HCT116 (cell line): ENCODE measurements around the gene ADPRHL1.

ENCODE experiments used
- CEBPB ChIP-seq: IDR thresholded peaks from 2 replicates; pipeline ENCODE4 v1.6.1; 2012; ENCODE audit warnings: low read depth
- CTCF ChIP-seq, 3 experiments: fragments of 200-600 bp in 1 of 3; sonication (generic) in 1 of 3; IDR thresholded peaks in 2 of 3; conservative IDR thresholded peaks in 1 of 3; 2 replicates each; pipeline ENCODE4 v1.5.1; 2012 to 2017; ENCODE audit warnings: low read depth in 2 of 3, low read length in 2 of 3, antibody characterized with exemption in 1 of 3, borderline replicate concordance in 1 of 3, control low read depth in 1 of 3, mild to moderate bottlenecking in 1 of 3, mixed read lengths in 1 of 3, mixed run types in 1 of 3, moderate library complexity in 1 of 3; ENCODE audit not compliant: insufficient read depth in 1 of 3
- EGR1 ChIP-seq: IDR thresholded peaks from 2 replicates; pipeline ENCODE4 v1.6.1; 2012; ENCODE audit warnings: low read depth
- EZH2 ChIP-seq: fragments of 200-600 bp; sonication (generic); IDR thresholded peaks from 2 replicates; pipeline ENCODE4 v1.6.1; 2017; ENCODE audit warnings: antibody characterized with exemption, mixed run types
- EZH2phosphoT487 ChIP-seq: fragments of 200-600 bp; IDR thresholded peaks from 2 replicates; pipeline ENCODE4 v1.6.1; 2018; ENCODE audit warnings: antibody characterized with exemption, borderline replicate concordance
- MAX ChIP-seq: IDR thresholded peaks from 2 replicates; pipeline ENCODE4 v1.6.1; 2012
- POLR2A ChIP-seq: IDR thresholded peaks from 2 replicates; pipeline ENCODE4 v1.7.0; 2011; ENCODE audit warnings: borderline replicate concordance; ENCODE audit not compliant: insufficient read depth, insufficient read length; ENCODE audit errors: extremely low read depth
- POLR2AphosphoS5 ChIP-seq: IDR thresholded peaks from 2 replicates; pipeline ENCODE4 v1.6.1; 2011; ENCODE audit warnings: mild to moderate bottlenecking, low read depth, low read length, moderate library complexity
- REST ChIP-seq: IDR thresholded peaks from 2 replicates; pipeline ENCODE4 v1.6.1; 2012; ENCODE audit warnings: low read depth
- SRF ChIP-seq: IDR thresholded peaks from 2 replicates; pipeline ENCODE4 v1.6.1; 2012; ENCODE audit warnings: low read depth
- YY1 ChIP-seq: IDR thresholded peaks from 2 replicates; pipeline ENCODE4 v1.6.1; 2011; ENCODE audit warnings: low read length, low read depth, moderate library complexity, mild to moderate bottlenecking; ENCODE audit not compliant: insufficient replicate concordance; ENCODE audit errors: extremely low read depth
- ZNF274 ChIP-seq: fragments of 200-500 bp; sonication (Bioruptor generic); IDR thresholded peaks from 2 replicates; pipeline ENCODE4 v1.6.1; 2014; ENCODE audit warnings: mild to moderate bottlenecking, low read depth, low read length, inconsistent platforms

GRCh38 chr13:113426591-113426986 is 26.7 kb downstream of the ADPRHL1 start:
- TF ChIP-seq YY1 (no peak), MAX (no peak), ZNF274 (no peak), EZH2 (no peak), POLR2AphosphoS5 (no peak), CTCF (IDR thresholded peaks at IDR 0.05 in 2 of 3, conservative IDR thresholded peaks at IDR 0.05 in 1 of 3; ENCODE audit: borderline replicate concordance in 1 of 3, insufficient read depth in 1 of 3, low read depth in 2 of 3, low read length in 2 of 3) (no peak), EZH2phosphoT487 (no peak), POLR2A (no peak), SRF (no peak), EGR1 (no peak), REST (no peak), CEBPB (no peak)
